Esophagus squamous epithelium (tissue), 4 donors: ENCODE data around the gene ANLN.

Source experiments
- CTCF ChIP-seq, 6 experiments: fragments of 450-650 bp in 4 of 6; fragments of 200-600 bp in 2 of 6; sonication (generic) in 2 of 6; IDR thresholded peaks; one replicate each; pipeline ENCODE4 v1.5.1; 2016 to 2019; ENCODE audit warnings: antibody characterized with exemption in 6 of 6, mild to moderate bottlenecking in 4 of 6, moderate library complexity in 4 of 6
- POLR2A ChIP-seq, 4 donors: fragments of 450-650 bp; IDR thresholded peaks; one replicate each; pipeline ENCODE4 v1.6.1; 2017; ENCODE audit warnings: antibody characterized with exemption in 4 of 4, mild to moderate bottlenecking in 4 of 4, moderate library complexity in 3 of 4

GRCh38 chr7:36370046-36370445, 19.6 kb upstream of the ANLN start:
- TF ChIP-seq CTCF (IDR thresholded peaks at IDR 0.05), result no peak
- TF ChIP-seq POLR2A (IDR thresholded peaks at IDR 0.05), result no peak
